ENCODE measurements around the gene SLC10A6. TPM values are rescaled to one million over a fixed set of nuclear protein-coding genes. Genes with fewer than 3 reads are reported as not detected.

SLC10A6 gene
- total and polyA plus RNA-seq, 9 of the 15 experiments (the other 6 are each of a cell fraction or from before 2014, with no cell fraction given) = not detected

DNA sequence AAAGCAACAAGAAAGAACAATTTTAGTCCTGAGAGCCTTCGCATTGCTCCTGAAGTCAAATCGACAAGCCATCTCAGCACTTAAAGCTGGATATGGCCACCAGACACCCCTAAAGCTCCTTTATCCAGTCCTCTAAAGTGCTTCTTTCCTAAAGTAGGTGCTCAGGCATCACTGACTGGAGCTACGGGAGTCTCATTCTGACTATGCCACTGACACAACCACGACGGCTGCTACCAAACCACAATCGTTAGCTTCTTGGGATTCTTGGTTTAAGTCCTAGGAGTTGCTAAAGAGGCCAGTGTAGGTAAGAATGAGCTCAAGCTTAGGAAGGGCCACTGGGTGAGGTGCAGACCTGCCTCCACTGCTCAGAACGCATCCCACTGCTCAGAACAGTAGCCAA is 1.0 kb downstream of the SLC10A6 start:
- no peak overlapping the region for H3K9ac ChIP-seq (ENCODE audit: insufficient read depth in 1 of 2, low read depth in 2 of 2, low read length in 2 of 2)
- TF ChIP-seq SMARCE1 (IDR thresholded peaks at IDR 0.05) = no peak
- TF ChIP-seq, protein P1, sequence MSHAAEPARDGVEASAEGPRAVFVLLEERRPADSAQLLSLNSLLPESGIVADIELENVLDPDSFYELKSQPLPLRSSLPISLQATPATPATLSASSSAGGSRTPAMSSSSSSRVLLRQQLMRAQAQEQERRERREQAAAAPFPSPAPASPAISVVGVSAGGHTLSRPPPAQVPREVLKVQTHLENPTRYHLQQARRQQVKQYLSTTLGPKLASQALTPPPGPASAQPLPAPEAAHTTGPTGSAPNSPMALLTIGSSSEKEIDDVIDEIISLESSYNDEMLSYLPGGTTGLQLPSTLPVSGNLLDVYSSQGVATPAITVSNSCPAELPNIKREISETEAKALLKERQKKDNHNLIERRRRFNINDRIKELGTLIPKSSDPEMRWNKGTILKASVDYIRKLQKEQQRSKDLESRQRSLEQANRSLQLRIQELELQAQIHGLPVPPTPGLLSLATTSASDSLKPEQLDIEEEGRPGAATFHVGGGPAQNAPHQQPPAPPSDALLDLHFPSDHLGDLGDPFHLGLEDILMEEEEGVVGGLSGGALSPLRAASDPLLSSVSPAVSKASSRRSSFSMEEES (CRISPR knock-in tag; IDR thresholded peaks at IDR 0.05) = no peak
- no peak for TF ChIP-seq NCOR1 (IDR thresholded peaks at IDR 0.05)
- TF ChIP-seq KLF10 (CRISPR knock-in tag; IDR thresholded peaks at IDR 0.05) = no peak
- TF ChIP-seq ZNF23 (CRISPR knock-in tag; IDR thresholded peaks at IDR 0.05) = no peak
- TF ChIP-seq, protein P2, sequence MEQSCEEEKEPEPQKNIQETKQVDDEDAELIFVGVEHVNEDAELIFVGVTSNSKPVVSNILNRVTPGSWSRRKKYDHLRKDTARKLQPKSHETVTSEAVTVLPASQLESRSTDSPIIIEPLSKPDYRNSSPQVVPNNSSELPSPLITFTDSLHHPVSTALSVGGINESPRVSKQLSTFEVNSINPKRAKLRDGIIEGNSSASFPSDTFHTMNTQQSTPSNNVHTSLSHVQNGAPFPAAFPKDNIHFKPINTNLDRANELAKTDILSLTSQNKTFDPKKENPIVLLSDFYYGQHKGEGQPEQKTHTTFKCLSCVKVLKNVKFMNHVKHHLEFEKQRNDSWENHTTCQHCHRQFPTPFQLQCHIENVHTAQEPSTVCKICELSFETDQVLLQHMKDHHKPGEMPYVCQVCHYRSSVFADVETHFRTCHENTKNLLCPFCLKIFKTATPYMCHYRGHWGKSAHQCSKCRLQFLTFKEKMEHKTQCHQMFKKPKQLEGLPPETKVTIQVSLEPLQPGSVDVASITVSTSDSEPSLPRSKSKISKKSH (CRISPR knock-in tag; IDR thresholded peaks at IDR 0.05) = no peak
- TF ChIP-seq ASH1L (IDR thresholded peaks at IDR 0.05; ENCODE audit: borderline replicate concordance, low read depth, partially characterized antibody) = no peak
- TF ChIP-seq SMARCA4 (IDR thresholded peaks at IDR 0.05) = no peak
- no peak for TF ChIP-seq KAT7 (CRISPR knock-in tag; IDR thresholded peaks at IDR 0.05; ENCODE audit: borderline replicate concordance)
- TF ChIP-seq SRSF1 (IDR thresholded peaks at IDR 0.05; ENCODE audit: low read depth, low read length) = no peak
- TF ChIP-seq, protein P3, sequence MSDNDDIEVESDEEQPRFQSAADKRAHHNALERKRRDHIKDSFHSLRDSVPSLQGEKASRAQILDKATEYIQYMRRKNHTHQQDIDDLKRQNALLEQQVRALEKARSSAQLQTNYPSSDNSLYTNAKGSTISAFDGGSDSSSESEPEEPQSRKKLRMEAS (CRISPR knock-in tag; IDR thresholded peaks at IDR 0.05) = no peak
- no peak for TF ChIP-seq ZNF217 (CRISPR knock-in tag; IDR thresholded peaks at IDR 0.05)
- H2AFZ ChIP-seq (ENCODE audit: low read depth, low read length) = no peak overlapping the region
- no peak overlapping the region for H3K4me2 ChIP-seq (ENCODE audit: insufficient read depth, low read length)
- H3K79me2 ChIP-seq (ENCODE audit: control insufficient read depth, insufficient read depth, low read length) = no peaks in the 10 kb centered on the region
- POLR2A ChIA-PET = no interaction called here
- in situ Hi-C loops (cut with MboI) (no loop called here), intact Hi-C loops (cut with micrococcal nuclease) (no loop called here)
- H3K9me3 ChIP-seq (replicated peaks; ENCODE audit: control insufficient read depth, insufficient read depth, low read depth, low read length) = no peaks in the 10 kb centered on the region
- under 1% methylated on average over 7 of the region's 7 CpGs for WGBS (ENCODE audit: insufficient coverage, low coverage, missing lambda C conversion rate)
- peaks cover 3% of the 10 kb centered on the region for H3K9me1 ChIP-seq (ENCODE audit: control insufficient read depth, insufficient read depth, low read length)
- H3K4me3 ChIP-seq = no peak overlapping the region
- ATAC-seq = no peak
- H3K27ac ChIP-seq (ENCODE audit: extremely low read depth, low read depth, low read length) = no peak overlapping the region
- no peaks in the 10 kb centered on the region for H4K20me1 ChIP-seq (replicated peaks; ENCODE audit: control insufficient read depth, insufficient read depth, low read length)
- no peak for FAIRE-seq
- DNase-seq (ENCODE audit: extremely low read depth in 1 of 4, low spot score in 3 of 4) = no peak
- H3K36me3 ChIP-seq (ENCODE audit: control insufficient read depth, insufficient read depth, low read length) = no peaks in the 10 kb centered on the region
- no TSS peak for BruUV-seq (replicated peaks)
- H3K27me3 ChIP-seq (ENCODE audit: control insufficient read depth in 2 of 2, insufficient read depth in 2 of 2, low read length in 2 of 2) = peaks cover 8 to 15% of the 10 kb centered on the region in 2 experiments; a peak in 4 of 5 replicates
- H3K4me1 ChIP-seq (replicated peaks in 1 of 2; ENCODE audit: control insufficient read depth in 2 of 2, insufficient read depth in 2 of 2, low read length in 2 of 2) = no peaks in the 10 kb centered on the region
- CTCF ChIA-PET (ENCODE audit: low intra/inter-chr PET ratio) = no interaction called here
